Panc1 (cell line): Measurements from ENCODE around the gene NSL1. TPM values are rescaled to one million over a fixed set of nuclear protein-coding genes. Genes with fewer than 3 reads are reported as not detected.

ENCODE experiments used
- ATAC-seq: fragments of 200-7000 bp; cut with Tn5 transposase; 2 replicates; pipeline ENCODE4 v1.9.1; 2020; ENCODE audit warnings: mild to moderate bottlenecking, moderate library complexity
- BruUV-seq: library from RNA; stranded (reverse); fragments of 400-500 nt; replicated peaks from 2 replicates; lab custom pipeline; 2021; lab: Mats Ljungman, UMichigan
- CTCF ChIA-PET: fragments of 300-600 bp; sonication (Branson Sonifier 250); formaldehyde crosslinking; loops from one replicate; lab custom pipeline; 2022; ENCODE audit warnings: antibody characterized with exemption; lab: Charles Lee
- POLR2A ChIA-PET: fragments of 300-600 bp; sonication (Branson Sonifier 250); formaldehyde crosslinking; loops from one replicate; lab custom pipeline; 2022; ENCODE audit warnings: antibody characterized with exemption; lab: Charles Lee
- DNase-seq: peaks from one replicate; pipeline ENCODE4 v3.0.0-alpha.2; 2010; ENCODE audit warnings: low read depth, low spot score
- H3K27ac ChIP-seq: 2 replicates; pipeline ENCODE4 v1.5.1; 2011; ENCODE audit warnings: mild to moderate bottlenecking, low read length, inconsistent platforms
- H3K27me3 ChIP-seq: fragments of 200-500 bp; sonication (Bioruptor generic); 2 replicates; pipeline ENCODE4 v1.6.0; 2014; ENCODE audit warnings: low read length, inconsistent platforms; ENCODE audit not compliant: control insufficient read depth, insufficient read depth
- H3K36me3 ChIP-seq: fragments of 200-500 bp; sonication (Bioruptor generic); 2 replicates; pipeline ENCODE4 v1.5.1; 2014; ENCODE audit warnings: inconsistent platforms, mild to moderate bottlenecking, low read length, moderate library complexity; ENCODE audit not compliant: control insufficient read depth, insufficient read depth
- H3K4me1 ChIP-seq: 2 replicates; pipeline ENCODE4 v1.5.1; 2011; ENCODE audit warnings: inconsistent platforms, mild to moderate bottlenecking, low read length, moderate library complexity; ENCODE audit not compliant: control insufficient read depth, insufficient read depth
- H3K4me3 ChIP-seq, 2 experiments: 2 replicates each; pipeline ENCODE4 v1.5.1; 2011 to 2012; ENCODE audit warnings: low read depth in 2 of 2, low read length in 2 of 2, mild to moderate bottlenecking in 2 of 2, inconsistent platforms in 1 of 2, moderate library complexity in 1 of 2
- H3K9me3 ChIP-seq: fragments of 200-500 bp; sonication (Bioruptor generic); 2 replicates; pipeline ENCODE4 v1.5.1; 2014; ENCODE audit warnings: low read depth, mild to moderate bottlenecking, inconsistent platforms, low read length, moderate library complexity; ENCODE audit not compliant: control insufficient read depth, insufficient read depth
- POLR2AphosphoS5 ChIP-seq: IDR thresholded peaks from 2 replicates; pipeline ENCODE4 v1.6.1; 2012; ENCODE audit warnings: mild to moderate bottlenecking, low read depth, low read length, moderate library complexity
- REST ChIP-seq, 2 experiments: IDR thresholded peaks; 2 replicates each; pipeline ENCODE4 v1.6.1; 2011 to 2012; ENCODE audit warnings: low read depth in 2 of 2, control low read depth in 1 of 2, low read length in 1 of 2, mild to moderate bottlenecking in 1 of 2, moderate library complexity in 1 of 2; ENCODE audit not compliant: insufficient read depth in 1 of 2
- SIN3A ChIP-seq: IDR thresholded peaks from 2 replicates; pipeline ENCODE4 v1.6.1; 2012; ENCODE audit warnings: low read depth, mild to moderate bottlenecking, low read length, moderate library complexity, borderline replicate concordance; ENCODE audit not compliant: insufficient read depth
- TCF7L2 ChIP-seq: IDR thresholded peaks from 2 replicates; pipeline ENCODE4 v1.6.1; 2011; ENCODE audit warnings: mild to moderate bottlenecking, low read depth, low read length, inconsistent platforms
- in situ Hi-C: cut with HindIII; loops from 2 replicates; pipeline ENCODE4 v1.10.0; 2016; ENCODE audit warnings: low sequenced_read_pairs, low pct_unique_long_range_greater_than_20kb
- intact Hi-C: fragments of 100-400 bp; cut with micrococcal nuclease; formaldehyde crosslinking; loops from one replicate; pipeline ENCODE4 v1.10.0; 2022; ENCODE audit not compliant: unreplicated experiment
- total RNA-seq: library from RNA; stranded (reverse); gene quantifications from one replicate; pipeline ENCODE4 v1.2.1, GENCODE V29; 2021; ENCODE audit not compliant: unreplicated experiment
- TF ChIP-seq, protein P1 (sequence below): fragments of 450-650 bp; IDR thresholded peaks from 2 replicates; pipeline ENCODE4 v1.5.1; 2017; ENCODE audit warnings: mild to moderate bottlenecking

The NSL1 gene
- total RNA-seq, 1 experiment from 2014 or later, result 21.8 TPM

DNA sequence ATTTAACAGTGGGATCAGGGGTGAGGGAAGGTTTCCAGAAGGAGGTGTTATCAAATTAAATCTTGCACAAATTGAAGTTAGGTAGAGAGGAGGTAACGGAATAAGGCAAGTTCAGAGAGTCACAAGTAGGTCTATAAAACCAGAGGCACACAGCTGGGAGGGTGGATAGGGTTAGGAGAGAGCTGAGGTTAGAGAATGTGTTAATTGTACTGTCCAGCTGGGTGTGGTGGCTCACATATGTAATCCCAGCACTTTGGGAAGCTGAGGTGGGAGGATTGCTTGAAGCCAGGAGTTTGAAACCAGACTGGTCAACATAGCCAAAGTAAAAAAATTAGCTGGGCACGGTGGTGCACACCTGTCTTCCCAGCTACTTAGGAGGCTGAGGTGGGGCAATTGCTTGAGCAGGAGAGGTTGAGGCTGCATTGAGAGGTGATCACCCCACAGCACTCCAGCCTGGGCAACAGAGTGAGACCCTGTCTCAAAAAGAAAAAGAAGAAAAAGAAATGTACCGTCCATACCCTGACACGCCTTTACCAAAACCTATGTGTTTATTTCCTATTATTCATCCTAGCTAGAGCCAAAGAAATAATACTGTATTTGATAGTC is 35.7 kb upstream of the NSL1 start:
- no peak for ATAC-seq
- in situ Hi-C loops, result no loop called here
- CTCF ChIA-PET, result no interaction called here

GRCh38 chr1:212825798-212826452 is 34.3 kb upstream of the NSL1 start:
- POLR2A ChIA-PET, result no interaction called here

More for the DNA sequence above, 35.7 kb upstream of the NSL1 start:
- BruUV-seq, result no TSS peak
- TF ChIP-seq POLR2AphosphoS5, result no peak
- TF ChIP-seq, protein P1, sequence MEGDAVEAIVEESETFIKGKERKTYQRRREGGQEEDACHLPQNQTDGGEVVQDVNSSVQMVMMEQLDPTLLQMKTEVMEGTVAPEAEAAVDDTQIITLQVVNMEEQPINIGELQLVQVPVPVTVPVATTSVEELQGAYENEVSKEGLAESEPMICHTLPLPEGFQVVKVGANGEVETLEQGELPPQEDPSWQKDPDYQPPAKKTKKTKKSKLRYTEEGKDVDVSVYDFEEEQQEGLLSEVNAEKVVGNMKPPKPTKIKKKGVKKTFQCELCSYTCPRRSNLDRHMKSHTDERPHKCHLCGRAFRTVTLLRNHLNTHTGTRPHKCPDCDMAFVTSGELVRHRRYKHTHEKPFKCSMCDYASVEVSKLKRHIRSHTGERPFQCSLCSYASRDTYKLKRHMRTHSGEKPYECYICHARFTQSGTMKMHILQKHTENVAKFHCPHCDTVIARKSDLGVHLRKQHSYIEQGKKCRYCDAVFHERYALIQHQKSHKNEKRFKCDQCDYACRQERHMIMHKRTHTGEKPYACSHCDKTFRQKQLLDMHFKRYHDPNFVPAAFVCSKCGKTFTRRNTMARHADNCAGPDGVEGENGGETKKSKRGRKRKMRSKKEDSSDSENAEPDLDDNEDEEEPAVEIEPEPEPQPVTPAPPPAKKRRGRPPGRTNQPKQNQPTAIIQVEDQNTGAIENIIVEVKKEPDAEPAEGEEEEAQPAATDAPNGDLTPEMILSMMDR, result no peak
- no peak for TF ChIP-seq SIN3A
- no peak for TF ChIP-seq TCF7L2
- TF ChIP-seq REST (IDR thresholded peaks at IDR 0.05; ENCODE audit: insufficient read depth in 1 of 2, low read depth in 2 of 2, low read length in 1 of 2), result no peak
- Histone ChIP-seq H3K4me1 (no peaks in the 10 kb centered on the region), H3K36me3 (no peaks in the 10 kb centered on the region), H3K27me3 (no peaks in the 10 kb centered on the region), H3K4me3 (no peak overlapping the region), H3K27ac (no peak overlapping the region), H3K9me3 (peaks cover 12% of the 10 kb centered on the region)
- POLR2A ChIA-PET, result interaction anchor here (0.6 kb wide), 1 partner anchor 36 kb away, joined by 3 read pairs; no protein-coding TSS in a partner anchor
- intact Hi-C loops, result no loop called here
- no peak for DNase-seq

More at GRCh38 chr1:212825798-212826452, 34.3 kb upstream of the NSL1 start:
- H3K27me3 ChIP-seq, result no peaks in the 10 kb centered on the region
- no peaks in the 10 kb centered on the region for H3K36me3 ChIP-seq
- BruUV-seq, result no TSS peak
- no peak overlapping the region for H3K27ac ChIP-seq
- DNase-seq, result no peak
- no peak overlapping the region for H3K4me3 ChIP-seq
- CTCF ChIA-PET, result no interaction called here
- intact Hi-C loops, result no loop called here
- in situ Hi-C loops, result no loop called here
- no peaks in the 10 kb centered on the region for H3K4me1 ChIP-seq
- TF ChIP-seq, protein P1, result no peak
- TF ChIP-seq POLR2AphosphoS5, result no peak
- no peak for TF ChIP-seq TCF7L2
- no peak for TF ChIP-seq REST (IDR thresholded peaks at IDR 0.05; ENCODE audit: insufficient read depth in 1 of 2, low read depth in 2 of 2, low read length in 1 of 2)
- no peak for TF ChIP-seq SIN3A
- H3K9me3 ChIP-seq, result peaks cover 12% of the 10 kb centered on the region
- no peak for ATAC-seq
